Neural crest cell (in vitro differentiated cells): ENCODE results near the gene LENG8. TPM values are rescaled to one million over a fixed set of nuclear protein-coding genes. Genes with fewer than 3 reads are reported as not detected.
A peak's percentile ranks its signal among the peaks of the same experiment; 100 is the strongest.

Source experiments
- DNase-seq: peaks from one replicate; pipeline ENCODE4 v3.0.0; 2021; ENCODE audit warnings: low read depth, mixed read lengths, low spot score
- H3K27ac Mint-ChIP-seq: one replicate; pipeline ENCODE4 v1.8.0; 2021; ENCODE audit warnings: mild to moderate bottlenecking, mixed read lengths; ENCODE audit not compliant: unreplicated experiment
- H3K27me3 Mint-ChIP-seq: 2 replicates; pipeline ENCODE4 v1.8.0; 2021; ENCODE audit warnings: low read depth, mild to moderate bottlenecking, mixed read lengths
- H3K36me3 Mint-ChIP-seq: 2 replicates; pipeline ENCODE4 v1.8.0; 2021; ENCODE audit warnings: low read depth, mild to moderate bottlenecking, mixed read lengths
- H3K4me1 Mint-ChIP-seq: 2 replicates; pipeline ENCODE4 v1.8.0; 2021; ENCODE audit warnings: mixed read lengths
- H3K4me3 Mint-ChIP-seq: one replicate; pipeline ENCODE4 v1.8.0; 2021; ENCODE audit warnings: mild to moderate bottlenecking, mixed read lengths
- H3K9me3 Mint-ChIP-seq: 2 replicates; pipeline ENCODE4 v1.8.0; 2021; ENCODE audit warnings: mixed read lengths
- CTCF ChIP-seq: fragments of 200-600 bp; sonication (generic); conservative IDR thresholded peaks from 2 replicates; pipeline ENCODE4 v1.5.0; 2021; ENCODE audit warnings: antibody characterized with exemption, mild to moderate bottlenecking
- total RNA-seq: library from RNA; stranded (reverse); gene quantifications from 2 replicates; pipeline ENCODE4 v1.2.1, GENCODE V29; 2021

LENG8 gene
- total RNA-seq, 1 donor from 2014 or later: 161 TPM

DNA sequence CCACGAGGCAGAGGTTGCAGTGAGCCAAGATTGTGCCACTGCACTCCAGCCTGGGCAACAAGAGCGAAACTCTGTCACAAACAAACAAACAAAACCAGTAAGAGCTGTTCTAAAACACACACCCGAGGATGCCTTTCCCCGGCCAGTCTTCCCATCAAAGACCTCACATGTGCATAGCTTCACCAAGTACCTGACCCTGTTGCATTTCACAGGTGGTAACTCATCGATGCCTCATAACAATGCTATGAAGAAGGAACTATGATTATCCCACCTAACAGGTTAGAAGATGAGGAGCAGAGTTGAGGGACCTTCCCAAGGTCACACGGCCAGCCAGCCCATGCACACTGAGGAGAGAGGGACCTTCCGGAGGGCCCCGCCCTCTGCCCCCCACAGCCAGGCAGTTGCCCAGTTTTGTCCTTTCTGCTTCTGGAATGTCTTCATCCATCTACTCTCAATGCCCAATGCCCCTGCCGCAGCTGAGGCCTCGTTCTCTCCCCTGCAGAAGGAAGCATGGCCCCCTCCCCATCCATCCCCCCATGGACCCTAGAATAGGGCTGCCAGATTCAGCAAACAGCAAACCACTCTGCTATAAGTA is 16.8 kb upstream of the LENG8 start:
- no peak for DNase-seq
- Mint-ChIP-seq H3K36me3 (peaks cover 9% of the 10 kb centered on the region), H3K27ac (peak overlapping the region; percentile 62), H3K4me1 (peaks cover 42% of the 10 kb centered on the region), H3K9me3 (no peaks in the 10 kb centered on the region), H3K4me3 (peak overlapping the region; percentile 62), H3K27me3 (peaks cover 18% of the 10 kb centered on the region)
- TF ChIP-seq CTCF: no peak

- Mint-ChIP-seq H3K9me3 (no peaks in the 10 kb centered on the region), H3K4me3 (peak overlapping the region; percentile 75), H3K27ac (peak overlapping the region; percentile 39), H3K4me1 (peaks cover 52% of the 10 kb centered on the region), H3K27me3 (peaks cover 18% of the 10 kb centered on the region), H3K36me3 (peaks cover 9% of the 10 kb centered on the region)
- no peak for DNase-seq
- no peak for TF ChIP-seq CTCF
Observed at GRCh38 chr19:54433697-54434096, 15.3 kb upstream of the LENG8 start.

DNA sequence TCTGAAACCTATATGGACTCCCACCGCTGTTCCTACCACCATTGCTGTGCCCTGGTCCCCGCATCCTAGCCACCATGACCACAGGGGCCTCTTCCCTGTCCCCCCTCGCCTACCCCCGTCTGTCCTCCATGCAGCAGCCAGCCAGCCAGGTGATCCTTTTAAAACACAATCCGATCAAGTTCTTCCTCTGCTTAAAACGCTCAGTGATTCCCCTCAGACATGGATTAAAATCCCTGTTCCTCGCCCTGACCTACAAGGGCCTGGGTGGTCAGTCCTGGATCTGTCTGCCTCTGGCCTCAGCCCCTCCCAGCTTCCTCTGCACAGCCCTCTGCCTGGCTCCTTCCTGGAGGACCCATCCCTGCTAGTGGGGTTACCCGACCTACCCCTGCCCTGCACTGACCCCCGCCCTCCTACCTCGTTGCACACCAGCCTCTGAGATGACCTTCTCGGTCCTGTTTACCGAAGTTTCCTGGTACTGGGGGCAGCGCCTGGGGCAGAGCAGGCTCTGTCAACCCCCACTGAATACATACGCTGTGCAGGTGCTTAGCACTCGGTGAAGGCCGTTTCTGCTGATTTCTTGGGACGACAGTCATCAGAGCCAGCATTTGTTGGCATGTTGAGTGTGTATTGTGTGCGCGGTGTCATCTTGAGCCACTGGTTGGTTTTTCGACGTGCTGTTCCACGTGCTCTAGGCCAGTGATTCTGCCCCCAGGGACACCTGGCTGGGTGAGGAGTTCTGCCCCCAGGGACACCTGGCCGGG is 14.7 kb upstream of the LENG8 start:
- Mint-ChIP-seq H3K4me1 (peaks cover 58% of the 10 kb centered on the region), H3K27me3 (peaks cover 19% of the 10 kb centered on the region), H3K9me3 (no peaks in the 10 kb centered on the region), H3K27ac (peak overlapping the region; percentile 86), H3K4me3 (peak overlapping the region; percentile 75), H3K36me3 (peaks cover 8% of the 10 kb centered on the region)
- DNase-seq: no peak
- no peak for TF ChIP-seq CTCF

GRCh38 chr19:54434873-54435214 is 14.2 kb upstream of the LENG8 start:
- Mint-ChIP-seq H3K36me3 (peaks cover 7% of the 10 kb centered on the region), H3K27ac (peak overlapping the region; percentile 86), H3K4me1 (peaks cover 62% of the 10 kb centered on the region), H3K4me3 (peak overlapping the region; percentile 79), H3K27me3 (peaks cover 20% of the 10 kb centered on the region), H3K9me3 (no peaks in the 10 kb centered on the region)
- TF ChIP-seq CTCF: no peak
- no peak for DNase-seq

- Mint-ChIP-seq H3K27ac (no peak overlapping the region), H3K9me3 (no peaks in the 10 kb centered on the region), H3K4me3 (no peak overlapping the region), H3K36me3 (peaks cover 7% of the 10 kb centered on the region), H3K27me3 (peaks cover 20% of the 10 kb centered on the region), H3K4me1 (peaks cover 62% of the 10 kb centered on the region)
- TF ChIP-seq CTCF: no peak
- no peak for DNase-seq
Observed at GRCh38 chr19:54435551-54436016, 13.4 kb upstream of the LENG8 start.
